NCI-H1417 (cell line): ENCODE measurements around the gene MTURN.
"Not testable (repeated sequence)": the region's sequence is repeated elsewhere in the genome, so short reads cannot be mapped to it uniquely, and the experiment has no call there.

Experiments
- DNase-seq, 3 experiments: peaks; one replicate each; lab custom pipeline; 2025; lab: John Stamatoyannopoulos, UW

Gene MTURN

DNA sequence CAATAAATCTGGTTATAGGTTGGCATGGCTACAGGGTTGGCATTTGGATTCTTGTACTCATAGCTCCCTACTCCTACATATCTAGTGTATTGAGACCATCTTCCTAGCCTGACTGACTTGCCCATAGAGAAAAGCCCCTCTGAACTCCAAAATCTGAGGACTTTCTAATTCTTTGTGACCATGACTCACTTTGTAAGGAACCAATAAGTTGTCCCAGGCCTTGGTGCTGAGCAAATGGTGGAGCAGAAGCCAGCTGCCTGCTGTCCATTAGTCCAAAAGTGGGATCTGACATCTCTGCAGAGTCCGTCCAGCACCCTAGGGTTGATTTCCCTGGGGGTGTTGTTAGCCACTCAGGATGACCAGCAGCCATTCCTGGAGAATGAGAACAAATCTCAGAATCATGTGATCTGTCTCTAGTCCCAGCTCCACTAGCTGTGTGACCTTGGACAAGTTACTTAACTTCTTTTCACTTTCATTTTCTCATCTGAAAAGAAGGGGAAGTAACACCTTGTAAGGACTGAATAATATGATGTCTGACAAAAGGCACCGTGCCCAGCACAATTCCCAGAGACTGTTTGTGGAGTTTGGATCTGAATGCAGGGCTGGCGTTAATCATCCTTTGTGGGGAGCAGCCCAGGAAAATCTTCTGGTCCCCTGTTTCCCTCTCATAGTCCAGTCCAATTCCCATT, 44.1 kb downstream of the MTURN start:
- no peak for DNase-seq

DNA sequence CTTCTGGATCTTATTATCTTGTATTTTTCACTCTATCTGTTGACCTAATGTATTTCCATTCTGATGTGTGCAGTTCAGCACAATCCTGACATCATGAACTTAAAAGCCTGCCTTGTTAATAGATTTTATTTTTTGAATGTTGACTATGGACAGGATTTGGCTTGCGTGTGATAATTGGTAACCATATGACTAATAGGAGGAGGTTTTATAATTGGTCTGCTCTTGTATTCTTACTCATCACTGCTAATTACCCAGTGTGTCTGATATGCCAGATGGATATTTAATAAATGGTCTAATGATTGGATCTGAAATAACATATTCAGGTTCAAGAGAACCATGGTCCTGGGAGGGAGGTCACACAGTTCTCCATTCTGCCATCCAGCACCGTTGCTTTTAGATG, 45.9 kb downstream of the MTURN start:
- peak in 1 of 3 experiments; percentile 62 for DNase-seq

DNA sequence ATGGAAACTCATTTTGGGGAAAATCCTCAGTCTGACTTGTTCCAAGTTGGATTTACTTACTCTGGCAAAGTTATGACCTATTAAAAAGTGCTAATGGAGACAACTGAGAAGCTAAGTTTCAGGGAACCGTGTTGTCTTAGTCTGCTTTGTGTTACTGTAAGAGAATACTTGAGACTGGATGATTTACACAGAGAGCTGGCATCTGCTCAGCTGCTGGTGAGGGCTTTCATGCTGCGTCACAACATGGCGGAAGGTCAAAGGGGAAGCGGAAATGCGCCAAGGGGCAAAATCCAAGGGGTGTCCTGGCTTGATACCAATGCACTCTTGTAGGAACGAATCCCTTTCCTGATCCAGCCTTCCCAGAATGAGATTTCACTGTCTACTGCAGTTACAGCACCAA, 46.4 kb downstream of the MTURN start:
- no peak for DNase-seq

DNA sequence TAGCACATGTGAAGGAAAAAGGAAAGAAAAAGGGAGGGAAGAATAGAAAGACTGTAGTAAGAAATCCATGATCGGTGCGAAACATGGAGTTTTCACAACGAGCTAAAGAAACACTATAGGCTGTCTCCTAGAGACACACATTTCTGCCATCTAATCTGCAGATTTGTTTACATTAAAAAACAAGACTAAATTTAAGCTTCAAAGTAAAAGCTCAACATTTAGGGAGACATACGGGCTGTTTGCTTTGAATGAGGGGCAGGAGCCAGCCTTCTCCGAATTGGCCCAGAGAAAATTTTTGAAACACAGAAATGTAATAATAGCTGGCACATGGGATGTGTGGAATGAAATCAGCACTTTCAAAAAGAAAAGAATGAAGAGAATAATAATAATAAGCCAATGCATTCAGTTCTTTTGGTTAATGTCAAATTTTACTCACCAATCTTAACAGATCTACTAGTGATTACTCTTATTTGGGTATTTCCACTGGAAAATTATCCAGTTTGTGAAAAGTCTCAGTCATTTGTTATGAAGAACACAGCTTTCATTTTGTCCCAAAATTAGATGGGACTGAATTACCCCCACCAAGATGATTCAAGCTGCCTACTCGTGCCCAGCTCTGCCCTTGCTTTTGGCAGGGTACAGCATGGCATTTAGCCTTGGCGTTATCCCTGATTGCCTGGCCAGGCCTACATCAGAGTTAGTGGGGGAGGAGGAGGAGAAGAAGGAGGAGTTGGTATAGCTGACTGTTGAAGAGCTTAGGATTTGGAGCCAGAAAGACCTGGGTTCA, 47.1 kb downstream of the MTURN start:
- DNase-seq: no peak

DNA sequence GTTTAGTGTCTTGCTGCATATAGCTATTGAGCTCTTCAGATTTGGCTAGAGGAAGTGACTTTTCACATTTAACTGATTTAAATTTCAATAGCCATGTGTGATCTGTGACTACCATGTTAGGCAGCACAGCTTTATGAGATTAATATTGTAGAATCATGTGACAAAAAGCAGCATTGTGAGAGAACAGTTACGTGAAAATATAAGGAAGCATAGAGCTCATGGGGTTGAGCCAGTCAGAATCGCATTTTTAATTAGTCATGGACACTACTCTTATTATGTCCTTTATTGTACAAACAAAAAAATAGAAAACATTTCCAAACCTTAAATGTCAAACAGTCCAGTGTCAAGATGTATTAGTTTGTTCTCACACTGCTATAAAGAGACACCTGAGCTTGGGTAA, 48.0 kb downstream of the MTURN start:
- DNase-seq: no peak

DNA sequence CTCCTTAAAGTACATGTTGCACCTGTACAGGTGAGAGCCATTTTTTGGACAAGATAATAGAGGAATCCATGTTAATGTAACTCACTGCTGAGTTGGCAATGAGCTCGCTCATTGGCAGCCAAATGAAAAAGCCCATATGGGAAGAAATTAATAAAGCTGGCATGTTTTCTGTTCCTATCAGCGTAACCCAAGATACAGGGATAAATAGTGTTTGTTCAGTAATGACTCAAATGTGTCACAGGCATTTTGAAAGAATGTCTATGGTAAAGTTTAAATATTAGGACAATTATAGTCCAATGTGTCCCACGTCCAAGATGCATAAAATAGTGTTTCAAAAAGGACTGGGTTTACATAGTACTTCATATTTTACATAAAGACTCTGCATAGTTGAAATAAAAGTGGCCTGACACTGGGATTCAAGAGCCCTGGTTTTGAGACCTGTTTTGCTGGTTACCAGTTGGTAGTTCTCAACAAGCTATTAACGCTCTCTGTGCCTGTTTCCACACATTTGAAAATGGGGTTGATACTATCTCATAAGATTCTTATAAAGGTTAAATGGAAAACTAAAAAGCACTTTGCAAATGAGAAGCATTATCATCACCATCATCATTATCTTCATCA, 49.1 kb downstream of the MTURN start:
- DNase-seq: no peak

DNA sequence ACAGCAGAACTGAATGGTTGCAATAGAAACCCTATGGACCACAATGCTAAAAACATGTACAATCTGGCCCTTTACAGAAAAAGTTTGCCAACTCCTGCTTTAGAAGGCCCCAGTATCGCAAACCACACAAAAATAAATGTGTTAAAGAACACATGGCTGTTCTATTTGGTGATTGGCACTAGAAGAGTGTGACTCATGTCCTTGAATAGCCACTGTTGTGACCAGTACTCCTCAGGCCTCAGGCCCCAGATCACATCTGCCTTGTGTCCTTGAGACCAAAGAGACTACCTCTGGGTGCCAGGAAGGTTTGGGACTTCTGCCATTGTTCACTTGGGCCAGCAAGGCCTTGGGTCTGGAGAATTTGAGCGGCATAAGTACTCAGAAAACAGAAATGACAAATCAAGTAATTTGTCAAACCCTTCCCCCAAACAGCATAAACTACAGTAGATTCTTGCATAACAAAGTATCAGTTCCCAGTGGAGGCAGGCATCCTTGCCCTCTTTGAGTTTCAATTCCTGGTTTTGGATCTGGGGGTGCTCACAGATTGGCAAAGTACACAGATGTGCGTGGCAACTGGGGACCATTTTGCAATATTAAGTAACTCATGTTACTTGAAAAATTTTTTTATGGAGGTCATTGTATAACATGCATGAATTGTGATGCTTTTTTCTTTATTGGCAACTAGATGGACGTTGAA, 50.2 kb downstream of the MTURN start:
- no peak for DNase-seq

DNA sequence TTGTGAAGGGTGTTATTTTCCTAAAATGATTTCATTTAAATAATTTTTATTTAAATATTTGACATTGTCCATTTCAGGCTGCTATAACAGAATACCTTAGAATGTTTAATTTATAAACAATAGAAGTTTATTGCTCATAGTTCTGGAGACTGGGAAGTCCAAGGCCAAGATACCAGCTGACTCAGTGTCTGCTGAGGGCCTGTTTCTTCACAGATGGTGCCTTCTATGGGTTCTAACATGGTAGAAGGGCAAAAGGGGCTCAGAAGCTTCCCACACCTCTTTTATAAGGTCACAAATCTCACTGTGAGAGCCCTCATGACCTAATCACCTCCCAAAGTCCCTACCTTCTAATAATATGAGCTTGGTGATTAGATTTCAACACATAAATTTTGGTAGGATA, 50.7 kb downstream of the MTURN start:
- DNase-seq: no peak

DNA sequence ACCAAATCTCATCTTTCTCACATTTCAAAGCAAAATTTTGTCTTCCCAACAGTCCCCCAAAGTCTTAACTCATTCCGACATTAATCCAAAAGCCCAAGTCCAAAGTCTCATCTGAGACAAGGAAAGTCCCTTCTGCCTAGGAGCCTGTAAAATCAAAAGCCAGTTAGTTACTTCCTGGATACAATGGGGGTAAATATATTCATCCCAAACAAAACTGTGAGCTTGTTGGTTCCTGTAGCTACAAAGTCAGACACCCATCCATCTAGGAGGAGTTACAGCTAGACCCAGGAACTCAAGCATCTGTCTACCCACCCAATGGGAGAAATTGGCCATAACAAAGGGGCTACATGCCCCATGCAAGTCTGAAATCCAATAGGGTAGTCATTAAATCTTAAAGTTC, 51.9 kb downstream of the MTURN start:
- DNase-seq: no peak

DNA sequence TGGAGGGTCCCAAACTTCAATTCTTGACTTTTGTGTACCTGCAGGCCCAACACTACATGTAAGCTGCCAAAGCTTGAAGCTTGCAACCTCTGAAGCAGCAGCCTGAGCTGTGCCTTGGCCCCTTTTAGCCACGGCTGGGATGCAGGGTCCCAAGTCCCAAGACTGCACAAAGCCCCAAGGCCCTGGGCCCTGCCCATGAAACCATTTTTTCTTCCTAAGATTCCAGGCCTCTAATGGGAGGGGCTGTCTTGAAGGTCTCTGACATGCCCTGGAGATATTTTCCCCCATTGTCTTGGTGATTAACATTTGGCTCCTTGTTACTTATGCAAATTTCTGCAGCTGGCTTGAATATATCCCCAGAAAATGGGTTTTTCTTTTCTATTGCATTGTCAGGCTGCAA, 52.7 kb downstream of the MTURN start:
- no peak for DNase-seq

DNA sequence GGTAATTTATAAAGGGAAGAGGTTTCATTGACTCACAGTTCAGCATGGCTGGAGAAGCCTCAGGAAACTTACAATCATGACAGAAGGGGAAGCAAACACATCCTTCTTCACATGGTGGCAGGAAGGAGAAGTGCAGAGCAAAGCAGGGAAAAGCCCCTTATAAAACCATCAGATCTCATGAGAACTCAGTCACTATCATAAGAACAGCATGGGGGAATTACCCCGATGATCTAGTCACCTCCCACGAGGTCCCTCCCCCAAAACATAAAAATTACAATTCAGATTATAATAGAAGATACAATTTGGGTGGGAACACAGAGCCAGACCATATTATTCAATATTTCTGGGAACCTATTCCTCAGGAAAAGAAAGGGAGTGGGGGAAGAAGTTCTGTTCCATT, 53.6 kb downstream of the MTURN start:
- not testable (repeated sequence) for DNase-seq

DNA sequence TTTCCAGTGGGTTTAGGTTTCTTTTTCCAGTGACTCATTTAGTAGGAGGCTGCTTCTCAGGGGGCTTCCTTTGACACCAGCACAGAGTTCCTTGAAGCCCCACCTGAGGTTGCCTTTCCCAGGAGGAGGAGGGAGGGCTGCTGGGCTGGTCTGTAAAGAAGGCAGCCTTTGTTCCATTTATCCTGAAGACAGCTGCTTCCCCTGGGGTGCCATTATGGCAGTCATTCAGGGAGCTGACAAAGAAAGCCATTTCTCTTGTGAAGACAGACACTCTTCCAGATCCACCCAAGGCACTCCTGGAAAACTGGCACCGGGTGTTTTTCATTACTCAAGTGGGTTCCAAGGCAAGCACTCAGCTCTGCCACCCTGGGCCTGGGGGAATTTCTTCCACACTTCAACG, 54.0 kb downstream of the MTURN start:
- DNase-seq: peak in 1 of 3 experiments; percentile 33

DNA sequence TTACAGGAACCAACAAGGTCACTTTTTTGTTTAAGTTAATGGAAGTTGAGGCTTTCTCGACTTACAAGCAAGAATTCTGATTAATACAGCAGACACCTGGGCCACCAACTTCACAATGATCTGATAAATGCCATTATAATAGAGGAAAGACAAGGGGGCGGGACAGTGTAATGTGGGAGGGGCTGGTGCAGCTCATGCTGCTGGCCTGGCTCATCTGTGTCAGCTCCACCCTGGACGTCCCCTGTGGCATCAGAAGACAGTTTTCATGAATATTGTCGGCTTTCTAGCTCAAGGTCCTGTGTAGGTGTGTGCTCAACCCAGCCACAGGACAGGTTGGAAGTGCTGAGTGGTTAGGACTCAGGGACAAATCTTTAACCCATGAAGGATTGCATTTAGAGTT, 57.0 kb downstream of the MTURN start:
- no peak for DNase-seq

DNA sequence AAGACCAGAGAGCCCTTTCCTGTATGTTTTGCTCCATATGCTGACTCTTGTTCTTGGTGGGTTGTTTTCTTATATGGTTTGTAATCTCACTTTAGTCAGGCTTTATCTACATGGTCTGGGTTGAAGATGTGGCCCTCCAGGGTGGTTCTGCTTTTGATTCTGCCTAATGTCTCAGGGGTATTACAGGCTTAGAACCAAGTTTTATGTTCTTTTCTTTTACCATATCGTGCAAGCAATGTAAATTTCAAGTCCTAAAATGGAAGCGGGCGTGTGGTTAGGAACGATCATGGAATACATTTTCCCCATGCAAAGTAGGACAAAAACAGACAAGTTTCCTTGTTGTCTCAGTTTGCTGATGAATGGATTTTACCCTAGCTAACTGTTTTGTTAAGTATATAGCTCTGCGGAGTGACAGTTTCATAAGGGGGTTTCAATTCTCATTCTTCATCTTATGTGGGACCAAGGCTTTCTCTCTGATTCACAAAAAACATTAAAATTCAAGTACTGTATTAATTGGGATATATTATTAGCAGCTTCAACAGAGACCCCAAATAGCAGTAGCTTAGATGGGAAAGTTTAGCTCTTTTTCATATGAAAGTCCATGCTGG, 58.7 kb downstream of the MTURN start:
- DNase-seq: no peak

DNA sequence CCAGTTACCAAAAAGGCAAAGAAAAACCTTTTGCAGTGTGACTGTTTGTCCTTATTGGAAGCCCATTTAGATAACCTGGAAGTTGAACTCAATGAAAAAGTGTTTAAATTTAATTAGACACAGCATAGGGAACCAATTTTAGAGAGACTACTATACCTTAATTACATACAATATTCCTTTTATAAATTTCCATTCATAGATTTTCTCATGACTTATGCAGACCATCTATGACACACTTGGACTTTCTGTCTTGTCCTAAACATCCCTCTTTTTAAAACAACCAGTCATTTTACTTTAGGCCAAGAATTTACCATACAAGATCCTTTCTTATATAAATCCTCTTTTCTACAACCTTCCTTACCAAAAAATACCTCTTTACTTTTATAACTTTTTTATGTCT, 61.6 kb downstream of the MTURN start:
- peak in 1 of 3 experiments; percentile 24 for DNase-seq

DNA sequence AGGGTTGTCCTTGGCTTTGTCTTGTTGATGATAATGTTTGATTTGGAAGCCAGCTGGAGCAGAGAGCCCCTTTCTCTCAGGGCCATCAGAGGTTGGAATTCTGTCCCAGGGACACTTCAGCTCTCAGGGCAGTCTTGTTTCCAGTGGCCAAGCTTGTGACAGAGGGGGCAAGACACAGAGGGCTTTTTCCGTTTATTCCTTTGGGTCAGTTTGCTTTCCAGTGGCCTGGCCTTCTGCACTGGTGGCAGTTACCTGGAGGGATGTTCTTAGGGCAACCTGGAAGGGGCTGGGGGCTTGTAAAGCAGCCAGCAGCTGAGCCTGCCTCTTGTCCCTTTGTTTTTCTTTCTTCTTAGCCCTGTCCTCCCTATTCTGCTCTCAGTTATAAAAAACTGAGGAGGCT, 62.7 kb downstream of the MTURN start:
- no peak for DNase-seq

DNA sequence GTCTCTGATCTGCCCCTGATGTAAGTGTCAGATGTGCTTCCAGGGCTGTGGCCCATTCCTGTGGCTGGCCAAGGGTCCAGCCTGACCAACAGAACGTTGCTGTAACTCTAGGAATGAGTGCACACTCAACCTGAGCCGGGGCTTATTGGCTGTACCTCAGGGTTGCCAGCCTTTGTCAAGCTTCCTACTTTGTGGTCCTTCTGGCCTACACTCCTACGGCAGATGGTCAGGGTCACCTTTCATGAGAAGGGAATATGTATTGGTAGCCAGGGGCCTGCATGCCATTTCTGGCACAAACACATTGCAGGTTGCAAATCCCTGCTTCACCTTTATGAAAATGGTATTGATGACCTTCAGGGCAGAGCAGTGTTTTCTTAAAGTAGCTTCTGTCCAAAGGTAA, 64.5 kb downstream of the MTURN start:
- DNase-seq: no peak

DNA sequence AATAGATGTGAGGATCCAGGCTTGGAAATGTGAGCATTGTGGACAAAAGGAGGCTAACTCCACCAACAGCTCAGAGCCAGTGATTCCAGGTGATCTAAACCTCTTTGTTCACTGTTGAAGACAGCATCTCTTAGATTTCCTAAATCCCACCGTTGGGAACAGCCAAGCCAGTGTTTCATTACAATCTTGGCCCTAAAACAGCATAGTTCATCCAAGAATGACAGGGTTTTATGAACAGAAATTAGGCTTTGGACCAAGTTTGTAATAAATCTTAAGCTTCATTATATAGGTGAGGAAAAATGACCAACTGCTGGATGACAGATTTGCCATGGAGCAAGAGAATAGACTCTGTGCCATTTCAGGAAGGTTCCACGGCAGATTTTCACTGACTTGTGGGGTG, 65.8 kb downstream of the MTURN start:
- no peak for DNase-seq

DNA sequence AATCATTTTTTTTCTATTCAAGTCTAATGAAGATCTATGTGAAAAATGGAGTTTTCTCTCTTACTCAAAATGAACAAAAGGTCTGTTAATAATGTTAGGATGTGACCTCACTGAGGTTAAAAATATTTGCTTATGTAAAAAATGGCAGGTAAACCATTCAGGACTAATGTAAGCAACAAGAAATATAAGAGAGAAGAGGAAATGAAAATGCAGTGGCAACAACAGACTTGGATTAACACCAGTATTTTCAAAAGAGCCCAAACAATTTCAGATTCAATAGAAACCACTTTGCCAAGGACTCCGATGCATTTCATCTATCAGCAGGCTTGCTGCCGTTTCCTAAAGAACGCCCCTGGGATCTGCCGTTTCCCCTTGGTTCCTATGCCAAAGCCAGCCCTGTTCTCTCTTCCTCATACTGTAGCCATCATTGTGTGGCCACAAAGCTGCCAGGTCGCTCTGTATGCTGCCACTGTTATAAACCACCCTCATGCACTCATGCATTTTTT, 66.4 kb downstream of the MTURN start:
- no peak for DNase-seq

DNA sequence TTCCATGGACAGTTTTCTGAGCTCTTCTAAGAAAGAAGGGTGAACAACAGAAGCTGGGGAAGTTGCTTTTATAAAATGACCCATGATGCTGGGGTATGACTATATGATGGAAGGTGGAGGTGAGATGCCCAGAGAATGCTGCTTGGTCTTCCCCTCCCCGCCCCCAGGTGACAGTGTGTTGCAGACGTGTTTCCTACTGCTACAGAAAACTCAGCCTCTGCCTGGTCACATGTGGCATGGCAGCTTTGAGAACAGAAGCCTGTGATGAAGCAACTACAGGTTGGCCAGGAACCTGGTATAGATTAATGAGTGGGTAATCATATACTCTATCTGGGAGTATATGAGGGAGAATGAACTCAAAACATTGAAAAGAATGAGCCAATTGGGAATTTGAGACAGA, 67.1 kb downstream of the MTURN start:
- no peak for DNase-seq

DNA sequence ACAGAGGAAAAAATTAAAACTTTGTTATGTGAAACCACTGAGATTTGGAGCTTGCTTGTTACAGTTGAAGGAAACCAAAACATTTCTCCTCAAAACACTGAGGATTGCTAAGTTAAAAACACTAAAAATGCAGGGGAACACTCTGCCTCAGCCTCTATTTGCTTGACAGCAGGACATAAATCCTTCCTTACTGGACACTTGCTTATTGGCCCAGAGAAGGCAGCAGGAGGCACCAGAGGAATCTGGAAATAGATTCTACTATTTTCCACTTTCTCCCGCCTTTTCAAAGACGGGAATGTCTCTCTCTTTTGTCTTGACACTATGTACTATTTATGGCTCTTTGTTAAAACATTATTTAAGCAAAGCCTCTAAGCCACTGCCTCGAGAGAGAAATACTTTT, 67.9 kb downstream of the MTURN start:
- DNase-seq: no peak

DNA sequence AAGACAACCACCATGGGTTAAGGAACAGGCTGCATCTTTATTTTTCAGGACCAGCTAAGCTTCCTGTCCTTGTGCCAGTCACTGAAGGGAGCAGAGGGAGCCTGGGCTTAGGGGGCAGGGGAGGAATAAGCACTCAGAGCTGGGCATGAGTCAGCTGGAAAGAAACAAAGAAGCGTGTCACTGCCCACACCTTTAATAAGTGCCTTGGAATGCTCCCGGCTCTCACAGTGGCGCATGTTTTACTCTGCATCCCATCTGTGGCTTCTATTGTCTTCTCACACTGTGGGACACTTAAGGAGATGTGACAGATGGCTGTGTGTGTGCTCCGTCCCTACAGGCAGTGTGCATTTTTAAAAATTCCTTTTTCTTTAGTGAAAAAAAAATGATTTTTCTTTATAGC, 71.7 kb downstream of the MTURN start:
- DNase-seq: peak in 1 of 3 experiments; percentile 15
